Measurements from ENCODE around the gene BMF.

BMF gene

DNA sequence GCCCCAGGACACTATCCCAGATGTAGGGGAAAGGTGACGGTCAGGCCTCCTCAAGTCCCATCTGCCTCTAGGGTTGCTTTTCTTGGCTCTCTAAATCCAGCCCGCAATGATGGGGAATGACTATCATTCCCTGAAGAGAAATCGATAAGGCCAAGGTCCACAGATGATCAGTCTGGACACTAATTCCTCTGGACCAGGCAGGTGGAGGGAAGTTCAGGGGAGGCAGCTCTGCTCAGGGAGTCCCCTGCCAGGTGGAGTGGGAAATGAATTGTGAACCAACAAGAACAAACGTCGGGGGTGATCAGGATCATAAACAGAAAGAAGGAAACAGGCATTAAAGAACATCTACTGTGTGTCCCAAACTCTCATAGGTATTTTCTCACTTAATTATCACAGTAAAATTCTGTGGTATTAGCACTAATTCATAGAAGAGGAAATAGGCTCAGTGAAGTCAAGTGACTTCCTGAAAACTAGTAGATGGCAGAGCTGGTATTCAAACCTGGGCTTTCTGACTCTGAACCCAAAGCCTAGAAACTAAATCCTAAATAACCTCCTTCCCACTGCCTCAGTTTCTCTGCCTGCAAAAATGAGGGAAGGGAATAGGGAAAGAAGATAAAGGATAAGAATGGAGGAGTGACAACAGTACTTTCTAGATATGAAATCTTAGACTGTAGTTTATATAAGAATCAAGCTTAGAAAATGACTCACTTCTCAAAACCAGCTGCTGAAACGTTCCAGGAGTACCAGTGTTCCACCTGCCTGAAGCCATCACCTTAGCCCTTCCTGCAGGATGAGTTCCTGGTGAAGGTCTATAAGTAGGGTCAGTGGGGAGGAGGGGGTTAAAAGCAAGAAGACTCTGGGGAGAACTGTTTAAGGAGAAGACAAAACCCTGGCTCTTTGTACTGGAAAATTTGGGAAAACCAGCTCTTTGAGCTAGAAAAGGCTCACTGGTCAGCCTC is 7.5 kb downstream of the BMF start:
- DNase-seq: no peak

DNA sequence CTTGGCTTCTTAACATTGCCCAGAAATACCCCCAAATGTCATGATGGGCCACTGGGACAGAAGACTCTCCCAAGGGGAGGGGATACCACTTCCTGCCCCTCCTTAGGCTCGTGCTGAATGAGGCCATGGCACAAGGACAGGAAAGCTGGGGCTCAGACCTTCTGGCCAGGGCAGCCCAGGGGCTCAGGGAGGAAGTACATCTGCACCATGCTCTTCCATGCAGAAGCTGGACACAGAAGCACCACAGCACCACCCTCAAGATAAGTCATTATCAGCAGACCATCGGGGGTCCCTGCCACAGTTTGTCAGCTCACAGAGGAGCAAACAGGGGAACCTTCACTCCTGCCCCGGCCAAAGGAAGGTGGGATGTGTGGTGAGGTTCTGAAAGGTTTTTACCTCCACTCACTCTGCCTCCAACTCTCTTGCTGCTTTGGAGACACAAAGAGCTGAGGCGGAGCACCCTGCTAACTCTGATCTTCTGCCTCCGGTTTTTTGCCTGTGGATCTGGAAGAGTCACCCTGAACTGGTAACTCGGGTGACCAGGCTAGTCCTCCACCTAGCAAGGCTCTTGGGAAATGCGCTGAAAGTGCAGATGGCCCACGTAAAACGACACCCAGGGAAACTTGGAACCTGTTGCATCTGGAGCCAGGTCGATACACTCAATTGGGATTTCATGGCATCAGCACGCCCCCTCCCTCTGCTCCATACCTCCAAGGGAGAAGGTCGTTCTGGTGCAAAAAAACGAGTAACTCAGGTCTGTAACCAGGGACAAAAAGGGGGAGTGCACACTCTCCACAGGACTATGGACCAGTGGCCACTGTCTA is 8.3 kb downstream of the BMF start:
- no peak for DNase-seq

DNA sequence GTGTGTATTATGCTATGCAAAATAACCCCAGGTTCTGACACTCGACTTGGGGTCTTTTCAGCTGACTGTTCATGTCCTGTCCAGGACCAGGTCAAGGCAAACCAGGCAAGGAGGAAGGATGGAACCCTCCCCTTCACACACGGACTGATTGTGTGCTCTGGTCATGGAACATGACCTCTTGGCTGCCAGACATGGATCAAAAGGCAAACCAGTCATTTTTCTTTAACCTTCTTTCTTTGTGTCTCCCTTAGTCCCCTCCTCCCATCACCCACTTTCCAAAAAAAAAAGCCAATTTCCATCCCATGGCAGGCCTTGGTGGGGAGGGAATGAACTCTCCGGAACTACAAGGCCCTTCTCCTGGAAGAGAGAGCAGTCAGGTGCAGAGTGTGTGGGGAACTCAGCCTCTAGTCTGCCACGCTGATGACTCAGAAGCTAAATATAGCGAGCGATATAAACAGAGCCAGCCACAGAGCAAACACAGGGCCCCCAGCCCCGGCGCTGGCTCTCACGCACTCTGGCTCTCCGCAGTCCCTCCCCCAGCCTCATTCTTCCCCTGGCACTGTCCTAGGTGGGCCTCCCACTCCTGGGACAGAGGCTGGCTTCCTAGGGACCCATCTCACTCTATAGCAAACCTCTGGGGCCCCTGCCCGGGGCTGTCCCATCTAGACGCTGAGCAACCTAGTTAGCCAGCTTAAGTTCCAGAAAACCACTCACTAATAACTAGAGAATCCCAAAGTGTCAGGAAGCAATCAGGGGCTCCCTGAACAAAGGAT is 10.0 kb downstream of the BMF start:
- peak; percentile 66 for DNase-seq

DNA sequence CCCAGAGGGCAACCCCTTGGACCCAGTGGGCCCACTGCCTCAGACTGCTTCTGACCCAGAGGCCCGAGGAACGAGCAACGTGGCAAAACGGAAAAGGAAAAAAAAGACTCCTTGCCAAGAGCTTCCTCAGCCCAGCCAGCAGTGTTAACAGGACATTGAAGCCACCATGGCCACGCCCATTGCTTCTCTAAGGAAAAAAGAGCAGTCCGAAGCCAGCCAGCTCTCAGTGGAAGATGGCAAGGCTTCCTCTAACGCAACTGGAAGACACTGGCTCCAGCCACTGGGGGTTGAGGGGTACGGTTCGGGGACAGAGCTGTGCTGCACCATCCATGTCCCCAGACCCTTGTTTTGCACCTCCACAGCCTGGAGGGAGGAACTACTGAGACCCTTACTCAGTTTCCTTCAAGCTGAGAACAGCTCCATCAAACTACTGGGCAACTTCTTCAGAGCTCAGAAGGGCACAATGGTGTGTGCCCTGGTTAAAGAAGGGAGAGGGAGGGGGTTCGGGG is 10.7 kb downstream of the BMF start:
- no peak for DNase-seq

DNA sequence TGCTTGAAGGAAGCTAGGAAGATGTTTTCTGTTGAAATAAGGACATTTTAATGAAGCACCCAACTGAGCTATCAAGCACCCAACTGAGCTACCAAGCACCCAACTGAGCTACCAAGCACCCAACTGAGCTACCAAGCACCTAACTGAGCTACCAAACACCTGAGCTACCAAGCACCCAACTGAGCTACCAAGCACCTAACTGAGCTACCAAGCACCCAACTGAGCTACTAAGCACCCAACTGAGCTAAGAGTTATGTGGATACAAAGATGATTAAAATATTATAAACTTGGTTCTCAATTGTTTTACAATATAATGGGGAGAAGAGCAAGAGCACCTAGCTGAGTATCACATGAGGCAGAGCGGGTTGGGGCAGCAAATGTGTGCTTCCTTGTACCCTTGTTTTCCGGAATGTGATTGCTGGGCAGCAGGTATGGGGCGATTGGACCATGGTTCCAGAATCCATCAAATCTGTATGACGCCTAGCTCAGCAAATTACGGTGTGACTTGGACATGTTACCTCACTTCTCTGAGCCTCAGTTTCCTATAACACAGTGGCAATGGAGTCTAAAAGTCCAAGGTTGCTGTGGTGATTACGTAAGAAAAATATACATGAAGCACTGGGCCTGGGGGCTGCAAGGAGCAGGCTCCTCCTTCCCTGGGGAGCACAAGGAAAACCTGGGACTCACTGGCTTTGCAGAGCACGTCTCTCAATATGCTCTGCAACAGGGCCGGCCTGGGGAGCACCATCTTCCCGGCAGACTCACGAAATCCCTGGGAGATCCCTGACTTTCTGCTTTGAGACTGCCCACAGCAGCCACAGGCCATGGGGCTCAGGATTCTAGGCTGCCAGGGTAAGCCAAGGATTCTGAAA is 11.3 kb downstream of the BMF start:
- no peak for DNase-seq

DNA sequence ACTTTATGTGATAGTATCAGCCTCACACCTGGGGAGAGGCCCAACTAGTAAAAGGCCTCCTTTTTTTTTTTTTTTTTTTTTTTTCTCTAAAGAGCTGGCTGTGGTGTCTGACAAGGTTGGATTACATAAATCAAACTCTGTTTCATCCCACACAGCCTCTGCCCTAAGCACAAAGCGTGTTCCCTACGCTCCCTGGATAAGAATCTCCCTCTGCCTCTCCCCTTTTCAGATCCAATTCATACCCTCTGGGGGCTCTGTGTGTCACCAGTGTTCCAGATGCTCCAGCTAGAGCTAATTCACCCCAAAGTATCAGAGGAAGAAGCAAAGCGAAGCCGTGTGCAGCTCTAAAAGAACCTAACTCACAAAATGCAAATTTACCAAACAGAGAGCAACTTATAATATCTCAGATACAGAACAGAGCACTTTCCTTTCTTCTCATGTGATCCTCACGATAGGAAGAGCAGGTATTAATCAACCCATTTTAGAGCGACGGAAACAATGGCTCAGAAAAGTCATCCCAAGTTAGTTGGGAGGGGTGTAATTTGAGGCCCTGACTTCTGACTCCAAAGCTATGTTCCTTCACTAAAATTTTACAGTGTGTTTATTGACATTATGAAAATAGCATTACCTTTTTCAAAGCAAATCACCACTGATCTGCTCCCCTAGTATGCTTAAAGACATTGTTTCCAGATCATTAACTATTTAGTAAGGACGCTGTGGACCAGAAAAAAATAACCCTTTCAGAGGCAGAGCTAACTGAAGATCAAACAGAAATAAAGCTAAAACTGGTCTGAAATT is 12.4 kb downstream of the BMF start:
- no peak for DNase-seq

DNA sequence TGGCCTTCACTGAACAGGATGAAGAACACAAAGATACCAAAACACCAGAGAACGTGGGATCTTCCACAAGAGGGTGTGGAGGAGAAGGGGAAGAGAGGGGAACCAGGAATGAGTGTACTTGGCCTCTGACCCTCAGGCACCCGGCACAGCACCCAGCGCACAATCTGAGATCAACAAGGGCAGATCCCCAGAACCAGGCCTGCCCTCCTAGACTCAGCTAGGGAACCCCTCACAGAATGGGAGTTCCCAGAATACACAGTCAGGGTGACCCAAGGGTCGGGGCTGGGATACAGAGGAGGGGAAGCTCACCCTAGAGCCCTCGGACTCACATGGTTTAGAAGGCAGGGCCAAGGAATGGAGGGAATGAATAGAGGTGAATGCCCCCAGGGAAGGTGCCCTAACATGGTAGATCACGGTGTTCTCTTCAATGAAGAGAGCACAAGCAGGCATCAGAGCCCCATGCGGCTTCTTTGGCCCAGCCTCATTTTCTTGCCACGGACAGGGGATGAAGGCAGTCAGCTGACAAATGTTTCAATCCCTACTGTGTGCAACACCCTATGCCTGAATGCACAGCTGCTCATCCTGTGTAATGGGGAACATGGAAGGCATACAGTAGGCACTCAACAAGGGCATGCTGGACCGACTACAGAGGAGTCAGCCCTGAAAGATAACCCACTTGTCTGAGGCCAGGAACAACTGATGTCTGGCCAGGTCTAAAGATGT is 13.1 kb downstream of the BMF start:
- no peak for DNase-seq

DNA sequence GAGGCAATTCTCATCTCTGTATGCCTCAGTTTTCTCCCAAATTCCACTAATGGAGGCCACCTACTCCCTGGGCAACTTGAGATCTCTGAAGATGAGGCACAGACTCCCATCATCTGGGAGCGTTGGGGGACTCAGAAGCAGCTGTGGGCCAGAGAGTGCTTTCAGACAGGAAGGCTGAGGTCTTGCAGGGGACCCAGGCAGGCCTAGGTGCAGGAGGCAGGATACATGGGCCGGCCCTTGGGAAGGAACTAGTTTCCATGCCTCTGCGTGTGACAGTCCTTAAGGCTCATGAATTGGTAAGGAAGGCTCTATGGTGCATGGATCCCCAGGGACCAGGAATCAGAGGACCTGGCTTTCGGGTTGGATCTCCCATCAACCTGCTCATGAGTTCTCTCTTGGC is 14.5 kb downstream of the BMF start:
- DNase-seq: no peak

DNA sequence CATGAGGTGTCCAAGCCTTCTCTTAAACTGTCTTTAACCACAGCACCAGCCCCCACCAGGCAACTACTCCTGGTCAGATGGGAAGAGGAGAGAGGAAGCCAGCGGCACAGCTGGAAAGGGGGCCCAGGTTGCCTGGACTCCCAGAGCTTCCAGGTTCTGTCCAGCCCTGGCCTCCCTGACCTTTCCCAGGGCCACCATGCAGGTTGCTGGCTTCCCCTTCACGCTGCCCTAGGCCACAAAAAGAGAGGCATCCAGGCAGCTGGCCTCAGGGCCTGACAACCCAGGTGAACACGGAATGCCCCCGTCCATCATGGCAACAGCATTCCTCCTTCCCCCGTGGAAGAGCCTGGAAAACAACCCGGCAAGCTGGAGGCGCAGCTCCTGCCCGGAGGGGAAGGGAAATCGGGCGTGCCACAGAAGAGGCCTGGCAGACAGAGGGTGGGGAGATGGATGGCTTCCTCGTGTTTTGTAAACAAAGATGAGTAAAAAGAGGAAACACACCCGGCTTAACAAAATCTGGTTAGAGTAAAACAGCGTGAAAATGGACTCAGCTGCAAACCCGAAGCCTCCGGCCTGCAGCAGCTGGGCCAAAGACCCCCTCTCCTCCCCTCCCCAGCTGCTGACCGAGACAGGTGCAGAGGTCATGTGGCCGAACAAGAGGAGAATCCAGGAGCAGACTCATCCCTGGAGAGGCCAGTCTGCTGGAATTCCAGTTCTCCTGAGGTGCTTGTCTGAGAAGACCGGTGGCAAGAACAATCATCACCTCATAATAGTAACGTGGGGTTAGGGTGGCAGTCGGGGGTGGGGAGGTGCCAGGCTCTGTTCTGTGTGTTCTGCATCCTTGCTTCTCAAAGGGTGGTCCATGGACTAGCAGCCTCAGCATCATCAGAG is 15.5 kb downstream of the BMF start:
- no peak for DNase-seq

DNA sequence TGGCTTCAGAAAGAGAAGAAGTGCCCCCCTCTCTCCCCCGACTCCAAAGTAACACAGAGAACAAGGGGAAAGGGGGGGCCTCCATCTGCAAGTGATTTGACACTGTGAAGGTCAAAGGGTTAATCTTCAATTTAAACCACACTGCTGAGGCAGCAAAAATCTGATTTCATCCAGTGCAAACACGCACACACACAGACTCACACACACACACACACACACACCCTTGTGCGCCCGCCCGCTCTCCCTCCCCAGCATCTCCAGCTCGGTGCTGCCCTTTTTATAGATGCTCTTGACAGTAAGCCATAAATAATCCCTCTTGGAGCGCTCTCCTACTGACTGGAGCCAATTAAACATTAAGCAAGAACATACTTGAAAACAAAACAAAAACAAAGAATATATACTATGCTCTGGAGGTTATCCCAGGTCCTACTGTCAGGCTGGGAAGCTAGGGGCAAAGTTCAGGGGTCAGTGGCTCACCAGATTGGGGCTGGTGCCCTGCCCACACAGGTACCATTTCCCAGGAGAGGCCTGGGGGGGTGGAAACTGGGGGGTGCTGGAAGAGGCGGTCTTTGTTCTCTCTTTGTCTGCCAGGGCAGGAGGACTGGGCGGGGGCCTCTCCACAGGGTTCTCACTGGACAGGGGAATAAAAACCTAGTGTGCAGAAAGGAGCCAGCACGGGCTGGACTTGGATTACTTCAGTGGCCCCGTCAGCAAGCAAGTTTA is 16.3 kb downstream of the BMF start:
- peak; percentile 74 for DNase-seq

DNA sequence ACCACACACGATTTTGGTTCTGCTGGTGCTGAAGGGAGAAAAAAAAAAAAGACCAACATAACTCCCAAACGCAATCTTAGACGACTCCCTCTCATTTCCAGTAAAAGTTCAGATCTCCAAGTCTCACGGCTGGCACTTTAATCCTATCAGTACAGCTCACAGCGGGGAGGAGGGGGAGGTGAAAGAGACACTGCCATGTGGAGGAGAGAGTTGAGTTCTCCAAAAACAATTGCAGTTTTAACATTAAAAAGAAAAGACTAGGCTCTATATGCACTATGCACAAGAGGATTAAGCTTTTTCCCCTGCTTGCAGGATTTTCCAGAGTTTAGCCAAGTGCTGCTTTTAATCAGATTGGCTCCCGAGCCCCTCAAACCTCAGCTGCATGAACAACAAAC is 16.8 kb downstream of the BMF start:
- no peak for DNase-seq

DNA sequence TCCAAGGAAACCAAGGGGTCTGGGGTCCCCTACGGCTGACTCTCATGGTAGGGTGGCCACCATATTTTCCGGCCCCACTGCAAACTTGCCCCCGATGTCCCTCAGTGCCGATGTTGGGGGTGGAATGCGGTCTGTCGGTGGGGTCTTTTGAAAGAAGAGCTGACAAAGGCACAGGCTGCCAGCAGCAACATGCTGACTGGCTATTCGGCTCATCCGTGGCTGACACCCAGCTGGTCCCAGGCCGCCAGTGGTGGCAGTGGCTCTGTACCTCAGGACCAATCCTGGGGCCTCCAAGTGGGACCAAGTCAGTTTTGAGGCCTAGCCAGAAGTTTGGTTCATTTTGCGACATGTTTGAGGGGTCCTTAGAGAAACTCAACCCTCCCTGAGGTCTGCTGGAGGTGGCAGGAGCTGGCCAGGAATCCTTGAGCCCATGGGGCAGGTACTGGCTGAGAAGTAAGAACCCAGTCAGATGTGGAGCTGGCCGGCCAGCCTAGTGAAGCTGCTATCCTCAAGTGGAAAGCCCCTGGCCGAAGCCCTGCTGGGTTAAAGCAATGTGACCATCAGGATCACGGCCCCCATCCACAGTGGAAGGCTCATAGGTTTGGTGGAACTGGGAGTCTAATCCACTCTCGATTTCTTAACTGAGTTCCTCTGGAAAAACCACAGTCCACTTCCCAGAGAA is 17.8 kb downstream of the BMF start:
- DNase-seq: no peak

DNA sequence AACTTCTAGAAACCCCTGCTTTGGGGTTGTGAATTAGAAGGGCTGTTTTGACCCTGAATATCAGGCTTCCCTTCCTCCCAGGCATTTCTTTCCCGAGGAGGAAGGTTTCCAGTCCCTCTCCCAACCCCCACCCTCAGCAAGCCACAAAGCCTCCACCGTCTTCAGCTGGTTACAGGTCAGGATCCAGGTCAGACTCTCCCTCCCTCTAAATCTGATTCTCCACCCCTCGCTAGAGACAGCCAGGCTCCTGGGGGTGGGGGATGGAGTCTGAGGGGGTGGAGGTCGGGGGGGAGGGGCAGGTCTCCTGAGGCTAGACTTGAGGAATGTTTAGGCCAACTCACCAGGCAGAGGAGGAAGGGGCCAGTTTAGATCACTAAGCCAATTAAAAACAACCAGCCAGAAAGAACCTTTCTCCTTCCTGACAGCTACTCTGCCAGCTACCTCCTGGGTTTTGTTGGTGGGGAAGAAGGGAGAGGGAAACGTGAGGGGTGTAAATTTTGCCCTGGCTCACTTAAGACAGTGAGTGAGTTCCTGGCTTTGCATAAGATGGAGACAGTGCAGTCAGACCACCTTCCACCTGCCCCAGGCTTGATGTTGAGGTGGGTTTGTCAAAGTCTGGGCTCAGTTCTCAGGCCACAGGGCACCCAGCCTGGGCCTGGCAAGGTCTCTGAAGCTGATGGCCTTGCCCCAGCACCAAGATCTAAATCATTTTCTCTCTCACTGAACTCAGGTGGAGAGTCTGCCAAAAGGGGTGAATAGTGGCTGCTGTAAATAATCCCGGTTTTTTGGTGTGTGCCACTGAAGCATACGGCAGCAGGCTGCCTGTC is 19.5 kb downstream of the BMF start:
- no peak for DNase-seq

DNA sequence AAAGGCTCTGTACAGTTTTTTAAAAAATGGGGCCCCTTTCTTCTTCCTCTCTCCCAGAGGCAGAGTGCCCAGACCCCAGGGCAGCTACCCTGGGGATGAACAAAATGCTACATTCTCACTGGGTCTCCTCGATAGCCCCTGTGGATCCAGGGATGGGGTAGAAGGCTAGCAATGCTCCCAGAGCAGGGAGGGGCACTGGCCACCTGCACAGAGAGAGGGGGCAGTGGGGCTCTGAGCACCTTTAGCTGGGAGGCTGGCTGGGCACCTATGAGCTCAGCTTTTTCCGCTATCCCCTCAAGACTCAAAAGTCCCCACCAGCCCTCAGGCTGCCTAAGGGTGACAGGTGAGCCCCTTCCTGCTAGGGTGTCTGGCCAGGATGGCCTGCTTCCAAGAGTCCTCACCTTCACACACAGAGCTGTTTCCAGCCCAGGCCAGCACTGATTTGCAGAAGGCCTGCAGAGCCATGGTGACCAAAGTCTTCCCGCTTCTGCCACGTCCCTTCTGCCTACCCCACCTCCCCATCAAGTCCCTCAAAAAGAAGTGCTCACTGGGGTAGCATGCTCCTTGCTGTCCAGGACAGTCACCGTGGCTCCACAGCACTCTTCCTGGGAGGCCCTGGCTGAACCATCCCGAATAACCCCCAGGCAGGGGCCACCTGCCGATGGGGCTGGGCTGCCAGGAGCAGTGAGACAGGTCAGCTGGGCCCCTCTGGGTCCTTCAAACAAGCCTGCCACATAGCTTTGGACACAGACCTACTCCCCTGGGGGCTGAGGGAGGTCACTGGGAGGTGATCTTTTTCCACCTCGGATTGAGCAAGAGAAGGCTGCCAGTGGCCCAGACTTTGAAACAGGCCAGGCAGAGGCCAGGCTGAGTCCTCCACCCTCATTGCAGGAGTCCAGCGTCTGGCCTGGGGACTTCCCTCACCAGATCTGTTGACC is 20.4 kb downstream of the BMF start:
- no peak for DNase-seq

DNA sequence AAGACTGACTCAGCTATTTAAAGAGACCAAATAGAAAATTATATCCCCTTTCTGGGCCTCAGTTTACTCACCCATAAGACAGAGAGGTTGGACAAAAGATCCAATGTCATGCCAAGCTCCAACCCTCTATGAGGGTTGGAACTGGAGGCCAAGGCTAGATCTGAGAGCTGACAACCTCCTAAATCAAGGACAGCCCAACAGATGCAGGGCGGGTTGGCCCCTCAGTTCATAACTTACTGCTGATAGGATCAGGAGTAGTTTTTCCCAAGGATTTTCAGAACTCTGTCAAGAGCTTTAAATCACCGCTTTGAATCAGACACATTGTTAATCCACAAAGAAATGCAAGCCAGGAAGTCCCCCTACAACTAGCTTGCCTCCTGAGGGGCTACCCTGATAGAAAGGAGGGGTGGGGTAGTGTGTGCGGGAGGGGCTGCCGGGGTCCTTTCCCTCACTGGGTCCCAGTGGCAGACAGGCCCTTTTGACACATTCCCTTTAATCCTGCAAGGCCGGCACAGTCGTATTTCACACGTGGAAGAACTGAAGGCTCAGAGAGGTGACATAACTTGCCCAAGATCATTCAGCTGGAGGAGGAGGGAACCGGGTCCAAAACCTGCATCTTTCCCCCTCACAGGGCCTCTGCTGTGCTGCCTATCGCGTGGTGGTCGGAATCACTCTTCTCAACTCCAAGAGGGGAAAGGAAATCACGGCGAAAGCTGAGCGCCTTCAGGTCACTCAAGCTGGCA is 21.4 kb downstream of the BMF start:
- no peak for DNase-seq

Measured in NCI-H2029 treated with DMSO at 0.1 percent for 48 hours (cell line).